ENCODE data around the gene SLC29A3.

SLC29A3 gene

GRCh38 chr10:71354776-71355175 is 35.7 kb downstream of the SLC29A3 start:
- TF ChIP-seq TAF1 (IDR thresholded peaks at IDR 0.05; ENCODE audit: borderline replicate concordance, insufficient read depth, low read length) (no peak), POLR2AphosphoS5 (IDR thresholded peaks at IDR 0.05; ENCODE audit: low read depth, low read length) (no peak), FOXP2 (optimal IDR thresholded peaks at IDR 0.05; ENCODE audit: borderline replicate concordance, extremely low read depth, extremely low read length, insufficient read depth) (no peak), SIN3A (IDR thresholded peaks at IDR 0.05; ENCODE audit: borderline replicate concordance, insufficient read depth, low read length) (no peak), REST (IDR thresholded peaks at IDR 0.05; ENCODE audit: insufficient read depth in 1 of 2, low read depth in 2 of 2, low read length in 2 of 2) (no peak)

- TF ChIP-seq POLR2AphosphoS5 (IDR thresholded peaks at IDR 0.05; ENCODE audit: low read depth, low read length) = no peak
- TF ChIP-seq TAF1 (IDR thresholded peaks at IDR 0.05; ENCODE audit: borderline replicate concordance, insufficient read depth, low read length) = no peak
- no peak for TF ChIP-seq FOXP2 (optimal IDR thresholded peaks at IDR 0.05; ENCODE audit: borderline replicate concordance, extremely low read depth, extremely low read length, insufficient read depth)
- no peak for TF ChIP-seq REST (IDR thresholded peaks at IDR 0.05; ENCODE audit: insufficient read depth in 1 of 2, low read depth in 2 of 2, low read length in 2 of 2)
- no peak for TF ChIP-seq SIN3A (IDR thresholded peaks at IDR 0.05; ENCODE audit: borderline replicate concordance, insufficient read depth, low read length)
These were observed 36.8 kb downstream of the SLC29A3 start for GRCh38 chr10:71355886-71356285.

- TF ChIP-seq FOXP2 (optimal IDR thresholded peaks at IDR 0.05; ENCODE audit: borderline replicate concordance, extremely low read depth, extremely low read length, insufficient read depth) = no peak
- TF ChIP-seq POLR2AphosphoS5 (IDR thresholded peaks at IDR 0.05; ENCODE audit: low read depth, low read length) = no peak
- TF ChIP-seq TAF1 (IDR thresholded peaks at IDR 0.05; ENCODE audit: borderline replicate concordance, insufficient read depth, low read length) = no peak
- no peak for TF ChIP-seq REST (IDR thresholded peaks at IDR 0.05; ENCODE audit: insufficient read depth in 1 of 2, low read depth in 2 of 2, low read length in 2 of 2)
- no peak for TF ChIP-seq SIN3A (IDR thresholded peaks at IDR 0.05; ENCODE audit: borderline replicate concordance, insufficient read depth, low read length)
These were observed 38.8 kb downstream of the SLC29A3 start for GRCh38 chr10:71357792-71358265.

- TF ChIP-seq SIN3A (IDR thresholded peaks at IDR 0.05; ENCODE audit: borderline replicate concordance, insufficient read depth, low read length) (no peak), FOXP2 (optimal IDR thresholded peaks at IDR 0.05; ENCODE audit: borderline replicate concordance, extremely low read depth, extremely low read length, insufficient read depth) (no peak), TAF1 (IDR thresholded peaks at IDR 0.05; ENCODE audit: borderline replicate concordance, insufficient read depth, low read length) (no peak), POLR2AphosphoS5 (IDR thresholded peaks at IDR 0.05; ENCODE audit: low read depth, low read length) (no peak), REST (IDR thresholded peaks at IDR 0.05; ENCODE audit: insufficient read depth in 1 of 2, low read depth in 2 of 2, low read length in 2 of 2) (no peak)
These were observed 39.2 kb downstream of the SLC29A3 start for GRCh38 chr10:71358277-71358676.

Measured in PFSK-1 (cell line).